Esophagus muscularis mucosa (tissue), 4 donors: ENCODE data around the gene SACS. TPM values are rescaled to one million over a fixed set of nuclear protein-coding genes. Genes with fewer than 3 reads are reported as not detected.
A peak's percentile ranks its signal among the peaks of the same experiment; 100 is the strongest.

Experiments used
- DNase-seq: peaks from one replicate; pipeline ENCODE4 v3.0.0-alpha.2; 2017; ENCODE audit errors: extremely low spot score
- H3K27ac ChIP-seq, 4 donors: fragments of 200-600 bp; sonication (generic); replicated peaks in 1 of 4; 1 replicate in 3 of 4; 2 replicates in 1 of 4; pipeline ENCODE4 v1.5.1; 2016 to 2019; ENCODE audit warnings: mild to moderate bottlenecking in 1 of 4
- H3K27me3 ChIP-seq, 4 donors: fragments of 200-600 bp; sonication (generic); one replicate each; pipeline versions ENCODE4 v1.5.1 to v1.6.0; 2016 to 2019
- H3K36me3 ChIP-seq, 4 donors: fragments of 200-600 bp; sonication (generic); one replicate each; pipeline ENCODE4 v1.5.1; 2016 to 2019
- H3K4me1 ChIP-seq, 4 donors: fragments of 200-600 bp; sonication (generic); one replicate each; pipeline ENCODE4 v1.5.1; 2016 to 2019
- H3K4me3 ChIP-seq, 4 donors: fragments of 200-600 bp; sonication (generic); 1 replicate in 2 of 4; 2 replicates in 2 of 4; pipeline ENCODE4 v1.5.1; 2016 to 2019; ENCODE audit warnings: mild to moderate bottlenecking in 4 of 4, moderate library complexity in 1 of 4
- H3K9me3 ChIP-seq, 4 donors: fragments of 200-600 bp; sonication (generic); 1 replicate in 3 of 4; 2 replicates in 1 of 4; pipeline ENCODE4 v1.5.1; 2016 to 2019
- EP300 ChIP-seq: sonication (generic); formaldehyde crosslinking; IDR thresholded peaks from one replicate; pipeline ENCODE4 v1.6.1; 2017; ENCODE audit warnings: antibody characterized with exemption
- POLR2A ChIP-seq: fragments of 450-650 bp; IDR thresholded peaks from one replicate; pipeline ENCODE4 v1.6.1; 2017; ENCODE audit warnings: antibody characterized with exemption, moderate library complexity, mild to moderate bottlenecking, low read depth
- POLR2AphosphoS5 ChIP-seq, 2 donors: sonication (generic); formaldehyde crosslinking; IDR thresholded peaks; one replicate each; pipeline ENCODE4 v1.6.1; 2017; ENCODE audit warnings: antibody characterized with exemption in 2 of 2
- WGBS: methylation state at CpG from one replicate; pipeline ENCODE4 v1.1.5; 2018; 5-methylcytosine and 5-hydroxymethylcytosine counted together
- intact Hi-C: fragments of 100-400 bp; cut with DNase I; formaldehyde crosslinking; loops from one replicate; pipeline ENCODE4 v1.15.1; 2023
- total RNA-seq, 4 donors: library from RNA; depleted of rRNA; stranded (reverse); fragments of >200 nt; gene quantifications; one replicate each; pipeline versions ENCODE4 v1.1.0 to v1.2.1, GENCODE V29; 2016
- TF ChIP-seq, protein P1 (sequence below), 3 experiments: fragments of 200-600 bp in 2 of 3; fragments of 450-650 bp in 1 of 3; sonication (generic) in 2 of 3; IDR thresholded peaks; one replicate each; pipeline ENCODE4 v1.5.1; 2017 to 2019; ENCODE audit warnings: antibody characterized with exemption in 3 of 3, mild to moderate bottlenecking in 2 of 3, moderate library complexity in 1 of 3

The SACS gene
- total RNA-seq = 10 to 100 TPM; 45.1 to 70.1 (median 65.3) TPM

GRCh38 chr13:23433171-23434153 is at the start of gene SACS:
SACS (minus strand) TSS chr13:23433702; CDS start chr13:23411239, 22,463 bp downstream.
- DNase-seq = peak; percentile 91
- Histone ChIP-seq H3K36me3 (no peaks in the 10 kb centered on the region), H3K4me1 (peaks cover 0 to 53% (median 26%) of the 10 kb centered on the region in 4 donors), H3K9me3 (no peaks in the 10 kb centered on the region), H3K27me3 (no peaks in the 10 kb centered on the region), H3K27ac (peak within 1 kb of the TSS; percentile 73 to 84 (median 78)), H3K4me3 (peak within 1 kb of the TSS; percentile 56 to 69 (median 63))
- TF ChIP-seq POLR2AphosphoS5 (IDR thresholded peaks at IDR 0.05) (peak; percentile 29 to 48), POLR2A (no peak)
- WGBS = 9% methylated on average over 25 of the region's 26 CpGs
- intact Hi-C loops = no loop called here

DNA sequence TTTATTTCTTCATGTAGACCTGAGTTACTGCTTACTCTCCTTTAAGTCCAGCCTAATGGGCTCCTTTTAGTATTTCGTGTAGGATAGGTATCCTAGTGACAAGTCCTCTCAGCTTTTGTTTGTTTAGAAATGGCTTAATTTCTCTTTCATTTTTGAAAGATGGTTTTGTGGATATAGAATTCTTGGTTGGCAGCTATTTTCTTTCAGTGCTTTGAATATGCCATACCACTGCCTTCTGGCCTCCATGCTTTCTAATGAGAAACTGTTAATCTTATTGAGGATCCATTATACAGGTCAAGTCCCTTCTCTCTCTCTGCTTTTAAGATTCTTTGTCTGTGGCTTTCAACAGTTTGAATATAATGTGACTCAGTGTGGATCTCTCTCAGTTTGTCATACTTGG is 46.8 kb upstream of the SACS start:
- H3K36me3 ChIP-seq = no peaks in the 10 kb centered on the region
- intact Hi-C loops = no loop called here
- 95% methylated on average over 1 of the region's 1 CpG for WGBS
- H3K4me3 ChIP-seq = no peak overlapping the region
- H3K27ac ChIP-seq = no peak overlapping the region
- peaks cover 0 to 10% (median 4%) of the 10 kb centered on the region in 4 donors for H3K4me1 ChIP-seq
- no peak for DNase-seq
- no peak for TF ChIP-seq EP300
- H3K9me3 ChIP-seq = peaks cover 0 to 16% (median 8%) of the 10 kb centered on the region in 4 donors
- H3K27me3 ChIP-seq = no peaks in the 10 kb centered on the region

- H3K27me3 ChIP-seq = no peaks in the 10 kb centered on the region
- H3K4me3 ChIP-seq = no peak overlapping the region
- H3K27ac ChIP-seq = no peak overlapping the region
- intact Hi-C loops = no loop called here
- peaks cover 0 to 4% (median 2%) of the 10 kb centered on the region in 4 donors for H3K4me1 ChIP-seq
- TF ChIP-seq, protein P1, sequence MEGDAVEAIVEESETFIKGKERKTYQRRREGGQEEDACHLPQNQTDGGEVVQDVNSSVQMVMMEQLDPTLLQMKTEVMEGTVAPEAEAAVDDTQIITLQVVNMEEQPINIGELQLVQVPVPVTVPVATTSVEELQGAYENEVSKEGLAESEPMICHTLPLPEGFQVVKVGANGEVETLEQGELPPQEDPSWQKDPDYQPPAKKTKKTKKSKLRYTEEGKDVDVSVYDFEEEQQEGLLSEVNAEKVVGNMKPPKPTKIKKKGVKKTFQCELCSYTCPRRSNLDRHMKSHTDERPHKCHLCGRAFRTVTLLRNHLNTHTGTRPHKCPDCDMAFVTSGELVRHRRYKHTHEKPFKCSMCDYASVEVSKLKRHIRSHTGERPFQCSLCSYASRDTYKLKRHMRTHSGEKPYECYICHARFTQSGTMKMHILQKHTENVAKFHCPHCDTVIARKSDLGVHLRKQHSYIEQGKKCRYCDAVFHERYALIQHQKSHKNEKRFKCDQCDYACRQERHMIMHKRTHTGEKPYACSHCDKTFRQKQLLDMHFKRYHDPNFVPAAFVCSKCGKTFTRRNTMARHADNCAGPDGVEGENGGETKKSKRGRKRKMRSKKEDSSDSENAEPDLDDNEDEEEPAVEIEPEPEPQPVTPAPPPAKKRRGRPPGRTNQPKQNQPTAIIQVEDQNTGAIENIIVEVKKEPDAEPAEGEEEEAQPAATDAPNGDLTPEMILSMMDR (IDR thresholded peaks at IDR 0.05) = no peak
- no peak for TF ChIP-seq POLR2AphosphoS5 (IDR thresholded peaks at IDR 0.05)
- no peak for TF ChIP-seq EP300
- no peak for TF ChIP-seq POLR2A
- DNase-seq = no peak
- peaks cover 0 to 16% (median 8%) of the 10 kb centered on the region in 4 donors for H3K9me3 ChIP-seq
- no peaks in the 10 kb centered on the region for H3K36me3 ChIP-seq
Observed at GRCh38 chr13:23477101-23477500, 43.6 kb upstream of the SACS start.

DNA sequence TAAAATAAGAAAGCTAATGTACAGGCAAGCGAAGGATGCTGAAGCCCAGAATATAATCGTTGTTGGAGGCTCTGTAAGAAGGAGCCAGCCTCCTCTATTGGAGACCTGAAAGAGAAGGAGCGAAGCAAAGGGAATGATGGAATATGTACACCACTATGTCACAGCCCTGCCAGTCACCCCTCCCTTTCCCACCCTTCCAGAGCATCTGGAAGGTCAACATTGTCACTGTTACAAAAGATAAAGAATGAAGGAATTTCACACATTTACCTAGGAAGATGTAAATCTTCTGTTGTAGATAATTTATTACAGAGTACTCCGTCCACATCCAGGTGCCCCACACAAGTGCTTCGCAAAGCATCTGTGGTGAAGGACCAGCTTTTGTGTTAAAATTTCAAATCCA is 39.7 kb upstream of the SACS start:
- Histone ChIP-seq H3K27me3 (no peaks in the 10 kb centered on the region), H3K36me3 (no peaks in the 10 kb centered on the region), H3K27ac (no peak overlapping the region), H3K9me3 (no peaks in the 10 kb centered on the region), H3K4me1 (peaks cover 0 to 18% (median 13%) of the 10 kb centered on the region in 4 donors), H3K4me3 (no peak overlapping the region)
- TF ChIP-seq EP300 = no peak
- TF ChIP-seq POLR2AphosphoS5 (IDR thresholded peaks at IDR 0.05) = no peak
- TF ChIP-seq, protein P1 (IDR thresholded peaks at IDR 0.05) = no peak
- no peak for TF ChIP-seq POLR2A
- intact Hi-C loops = no loop called here
- WGBS = 93% methylated on average over 5 of the region's 5 CpGs
- DNase-seq = no peak

- peaks cover under 1 to 23% (median 18%) of the 10 kb centered on the region in 4 donors for H3K4me1 ChIP-seq
- H3K36me3 ChIP-seq = no peaks in the 10 kb centered on the region
- 89% methylated on average over 4 of the region's 4 CpGs for WGBS
- DNase-seq = no peak
- H3K4me3 ChIP-seq = no peak overlapping the region
- TF ChIP-seq EP300 (no peak), POLR2A (no peak), POLR2AphosphoS5 (IDR thresholded peaks at IDR 0.05) (no peak)
- TF ChIP-seq, protein P1 (IDR thresholded peaks at IDR 0.05) = no peak
- H3K27me3 ChIP-seq = no peaks in the 10 kb centered on the region
- intact Hi-C loops = no loop called here
- H3K27ac ChIP-seq = no peak overlapping the region
- H3K9me3 ChIP-seq = no peaks in the 10 kb centered on the region
Observed at GRCh38 chr13:23472189-23472588, 38.7 kb upstream of the SACS start.
